ENCODE results near the gene PTPRCAP.

PTPRCAP gene

GRCh38 chr11:67465189-67465510 lies 27.7 kb upstream of the PTPRCAP start:
- no peak overlapping the region for H3K27ac ChIP-seq (ENCODE audit: insufficient read depth, low read depth, low read length, poor library complexity, severe bottlenecking)

DNA sequence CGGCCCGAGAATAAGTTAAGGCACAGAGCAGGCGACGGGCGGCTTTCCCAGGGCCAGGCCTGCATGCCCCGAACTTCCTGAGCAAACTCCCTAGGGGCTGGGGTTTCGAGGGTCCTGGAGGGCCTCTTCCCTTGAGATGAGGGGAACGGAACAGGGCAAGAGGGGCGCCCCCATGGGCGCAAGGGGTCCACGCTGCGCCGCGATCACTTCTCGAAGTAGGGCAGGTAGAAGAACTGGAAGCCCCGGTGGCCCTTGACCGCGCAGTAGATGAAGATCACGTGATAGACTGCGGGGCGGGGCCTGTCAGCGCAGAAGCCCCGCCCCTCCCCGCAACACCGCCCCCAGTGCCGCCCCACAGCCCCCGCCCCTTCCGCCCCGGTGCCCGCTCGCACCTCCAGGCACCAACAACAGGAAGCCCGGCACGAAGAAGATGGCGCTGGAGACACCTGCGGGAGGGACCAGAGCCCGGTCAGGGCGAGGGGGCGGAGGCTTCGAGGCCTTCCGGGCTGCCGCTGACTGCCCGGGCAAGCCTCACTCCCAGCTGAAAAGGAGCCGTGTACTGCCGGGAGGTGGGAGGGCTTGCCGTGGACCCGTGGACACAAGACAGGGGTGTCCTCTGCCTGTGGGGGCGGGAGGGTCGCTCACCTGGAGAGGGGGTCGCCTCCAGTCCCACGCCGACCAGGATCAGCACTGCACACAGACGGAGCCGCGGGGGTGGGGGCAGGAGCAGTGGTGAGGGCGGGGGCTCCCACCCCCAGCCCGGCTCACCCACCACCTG lies 27.1 kb upstream of the PTPRCAP start:
- H3K4me3 ChIP-seq (ENCODE audit: insufficient read depth, low read depth, low read length): peak overlapping the region; percentile 76
- no peaks in the 10 kb centered on the region for H3K27me3 ChIP-seq (ENCODE audit: control insufficient read depth, insufficient read depth, low read length, poor library complexity, severe bottlenecking)
- no peak overlapping the region for H3K27ac ChIP-seq (ENCODE audit: insufficient read depth, low read depth, low read length, poor library complexity, severe bottlenecking)
- WGBS, 2 experiments: 14% methylated on average over 56 of the region's 56 CpGs
- no peaks in the 10 kb centered on the region for H3K9me3 ChIP-seq (ENCODE audit: control insufficient read depth, low read length)
- no peaks in the 10 kb centered on the region for H3K4me1 ChIP-seq (ENCODE audit: control insufficient read depth, insufficient read depth, low read length)
- no peaks in the 10 kb centered on the region for H3K36me3 ChIP-seq (ENCODE audit: control insufficient read depth, insufficient read depth, low read length)

More at GRCh38 chr11:67465189-67465510, 27.7 kb upstream of the PTPRCAP start:
- 59 to 64% methylated on average over 3 of the region's 3 CpGs for WGBS, 2 experiments
- Histone ChIP-seq H3K27me3 (ENCODE audit: control insufficient read depth, insufficient read depth, low read length, poor library complexity, severe bottlenecking) (no peaks in the 10 kb centered on the region), H3K36me3 (ENCODE audit: control insufficient read depth, insufficient read depth, low read length) (no peaks in the 10 kb centered on the region), H3K4me3 (ENCODE audit: insufficient read depth, low read depth, low read length) (peak overlapping the region; percentile 76), H3K4me1 (ENCODE audit: control insufficient read depth, insufficient read depth, low read length) (no peaks in the 10 kb centered on the region), H3K9me3 (ENCODE audit: control insufficient read depth, low read length) (no peaks in the 10 kb centered on the region)

DNA sequence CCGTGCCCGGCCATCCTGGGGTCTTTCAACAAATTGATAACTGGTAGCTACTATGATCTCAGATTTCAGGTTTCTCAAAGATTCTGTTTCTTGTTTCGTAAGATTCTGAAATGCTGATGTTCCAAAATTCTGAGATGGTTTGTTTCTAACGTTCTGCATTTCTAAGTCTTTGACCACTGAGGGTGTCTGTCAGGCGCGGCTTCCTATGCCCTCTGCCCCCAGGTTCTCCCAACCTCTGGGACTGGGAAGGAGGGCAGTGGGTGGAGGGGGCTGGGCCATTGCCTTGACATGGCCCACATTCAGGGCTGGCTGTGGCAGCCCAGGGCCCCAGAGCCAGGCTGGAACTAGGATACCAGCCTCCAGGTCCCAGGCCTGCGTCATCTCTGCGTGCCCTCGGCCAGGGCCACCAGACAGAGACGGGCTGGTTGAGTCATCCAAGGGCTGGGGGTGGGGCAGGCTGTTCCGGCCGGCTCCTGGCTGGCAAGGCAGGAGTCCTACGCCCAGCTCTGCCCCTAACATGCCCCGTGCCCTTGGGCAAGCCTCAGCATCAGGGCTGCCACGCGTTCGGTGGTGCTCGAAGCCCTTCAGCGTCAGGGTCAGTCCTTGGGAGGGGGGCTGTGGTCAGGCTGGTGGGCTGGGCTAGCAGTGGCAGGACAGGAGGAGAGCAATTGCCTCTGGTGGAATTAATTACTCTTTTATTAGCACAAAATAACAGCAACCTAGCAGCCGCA lies 26.4 kb upstream of the PTPRCAP start:
- Histone ChIP-seq H3K9me3 (ENCODE audit: control insufficient read depth, low read length) (no peaks in the 10 kb centered on the region), H3K36me3 (ENCODE audit: control insufficient read depth, insufficient read depth, low read length) (no peaks in the 10 kb centered on the region), H3K4me1 (ENCODE audit: control insufficient read depth, insufficient read depth, low read length) (no peaks in the 10 kb centered on the region), H3K4me3 (ENCODE audit: insufficient read depth, low read depth, low read length) (peak overlapping the region; percentile 76), H3K27ac (ENCODE audit: insufficient read depth, low read depth, low read length, poor library complexity, severe bottlenecking) (no peak overlapping the region), H3K27me3 (ENCODE audit: control insufficient read depth, insufficient read depth, low read length, poor library complexity, severe bottlenecking) (no peaks in the 10 kb centered on the region)
- 90% methylated on average over 20 of the region's 20 CpGs for WGBS, 2 experiments

- Histone ChIP-seq H3K36me3 (ENCODE audit: control insufficient read depth, insufficient read depth, low read length) (no peaks in the 10 kb centered on the region), H3K4me1 (ENCODE audit: control insufficient read depth, insufficient read depth, low read length) (no peaks in the 10 kb centered on the region), H3K27ac (ENCODE audit: insufficient read depth, low read depth, low read length, poor library complexity, severe bottlenecking) (no peak overlapping the region), H3K27me3 (ENCODE audit: control insufficient read depth, insufficient read depth, low read length, poor library complexity, severe bottlenecking) (no peaks in the 10 kb centered on the region), H3K9me3 (ENCODE audit: control insufficient read depth, low read length) (no peaks in the 10 kb centered on the region), H3K4me3 (ENCODE audit: insufficient read depth, low read depth, low read length) (no peak overlapping the region)
- WGBS, 2 experiments: 94 to 97% methylated on average over 10 of the region's 10 CpGs
Measured at GRCh38 chr11:67463186-67463585, 25.7 kb upstream of the PTPRCAP start.

DNA sequence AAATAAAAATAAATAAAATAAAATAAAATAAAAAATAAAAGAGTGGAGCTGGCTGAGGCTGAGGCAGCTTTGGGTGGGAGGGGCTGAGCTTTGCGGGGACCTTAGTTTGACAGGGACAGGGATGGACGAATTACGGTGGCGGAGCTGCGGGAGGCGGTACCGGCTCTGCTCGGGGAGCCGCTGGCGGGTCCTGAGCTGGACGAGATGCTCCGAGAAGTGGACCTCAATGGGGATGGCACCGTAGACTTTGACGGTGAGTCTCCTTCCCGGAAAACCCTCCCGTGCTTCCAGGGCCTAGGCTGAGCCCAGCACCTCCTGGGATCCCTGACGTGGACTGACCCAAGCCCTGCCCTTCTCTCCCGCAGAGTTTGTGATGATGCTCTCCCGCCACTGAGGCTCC lies 20.8 kb upstream of the PTPRCAP start:
- no peaks in the 10 kb centered on the region for H3K27me3 ChIP-seq (ENCODE audit: control insufficient read depth, insufficient read depth, low read length, poor library complexity, severe bottlenecking)
- H3K27ac ChIP-seq (ENCODE audit: insufficient read depth, low read depth, low read length, poor library complexity, severe bottlenecking): no peak overlapping the region
- H3K4me1 ChIP-seq (ENCODE audit: control insufficient read depth, insufficient read depth, low read length): no peaks in the 10 kb centered on the region
- WGBS, 2 experiments: 90 to 91% methylated on average over 19 of the region's 19 CpGs
- H3K36me3 ChIP-seq (ENCODE audit: control insufficient read depth, insufficient read depth, low read length): no peaks in the 10 kb centered on the region
- H3K4me3 ChIP-seq (ENCODE audit: insufficient read depth, low read depth, low read length): no peak overlapping the region
- no peaks in the 10 kb centered on the region for H3K9me3 ChIP-seq (ENCODE audit: control insufficient read depth, low read length)

GRCh38 chr11:67457453-67457852 lies 20.0 kb upstream of the PTPRCAP start:
- no peak overlapping the region for H3K27ac ChIP-seq (ENCODE audit: insufficient read depth, low read depth, low read length, poor library complexity, severe bottlenecking)

DNA sequence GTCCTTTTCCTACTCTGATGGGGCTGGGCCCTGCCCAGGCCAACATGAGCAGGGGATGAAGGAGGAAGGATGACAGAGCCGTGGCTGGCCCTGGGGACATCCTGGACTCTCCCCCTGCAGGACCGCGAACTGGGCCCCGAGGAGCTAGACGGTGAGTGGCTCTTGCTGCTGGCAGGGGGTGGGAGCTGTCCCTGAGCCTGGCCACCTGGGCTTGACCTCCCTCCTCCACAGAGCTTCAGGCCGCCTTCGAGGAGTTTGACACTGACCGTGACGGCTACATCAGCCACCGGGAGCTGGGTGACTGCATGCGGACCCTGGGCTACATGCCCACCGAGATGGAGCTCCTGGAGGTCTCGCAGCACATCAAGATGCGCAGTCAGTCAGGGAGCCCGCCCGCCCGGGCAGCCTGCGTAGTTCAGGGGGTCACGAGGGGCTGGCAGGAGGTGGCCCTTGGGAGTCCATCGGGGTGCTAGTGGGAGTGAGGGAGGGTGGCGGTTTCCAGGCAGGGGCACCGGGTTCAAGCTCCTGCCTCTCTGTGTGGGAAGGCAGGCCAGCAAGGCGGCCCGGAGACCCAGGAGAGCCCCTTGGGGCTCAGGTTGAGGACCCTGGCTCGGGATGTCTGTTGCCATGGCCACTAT lies 18.7 kb upstream of the PTPRCAP start:
- no peaks in the 10 kb centered on the region for H3K36me3 ChIP-seq (ENCODE audit: control insufficient read depth, insufficient read depth, low read length)
- no peaks in the 10 kb centered on the region for H3K4me1 ChIP-seq (ENCODE audit: control insufficient read depth, insufficient read depth, low read length)
- no peaks in the 10 kb centered on the region for H3K9me3 ChIP-seq (ENCODE audit: control insufficient read depth, low read length)
- WGBS, 2 experiments: 91% methylated on average over 25 of the region's 25 CpGs
- no peak overlapping the region for H3K27ac ChIP-seq (ENCODE audit: insufficient read depth, low read depth, low read length, poor library complexity, severe bottlenecking)
- H3K4me3 ChIP-seq (ENCODE audit: insufficient read depth, low read depth, low read length): no peak overlapping the region
- H3K27me3 ChIP-seq (ENCODE audit: control insufficient read depth, insufficient read depth, low read length, poor library complexity, severe bottlenecking): no peaks in the 10 kb centered on the region

More at GRCh38 chr11:67457453-67457852, 20.0 kb upstream of the PTPRCAP start:
- Histone ChIP-seq H3K36me3 (ENCODE audit: control insufficient read depth, insufficient read depth, low read length) (no peaks in the 10 kb centered on the region), H3K9me3 (ENCODE audit: control insufficient read depth, low read length) (no peaks in the 10 kb centered on the region), H3K4me3 (ENCODE audit: insufficient read depth, low read depth, low read length) (no peak overlapping the region), H3K4me1 (ENCODE audit: control insufficient read depth, insufficient read depth, low read length) (no peaks in the 10 kb centered on the region), H3K27me3 (ENCODE audit: control insufficient read depth, insufficient read depth, low read length, poor library complexity, severe bottlenecking) (no peaks in the 10 kb centered on the region)
- WGBS, 2 experiments: 96% methylated on average over 12 of the region's 12 CpGs

DNA sequence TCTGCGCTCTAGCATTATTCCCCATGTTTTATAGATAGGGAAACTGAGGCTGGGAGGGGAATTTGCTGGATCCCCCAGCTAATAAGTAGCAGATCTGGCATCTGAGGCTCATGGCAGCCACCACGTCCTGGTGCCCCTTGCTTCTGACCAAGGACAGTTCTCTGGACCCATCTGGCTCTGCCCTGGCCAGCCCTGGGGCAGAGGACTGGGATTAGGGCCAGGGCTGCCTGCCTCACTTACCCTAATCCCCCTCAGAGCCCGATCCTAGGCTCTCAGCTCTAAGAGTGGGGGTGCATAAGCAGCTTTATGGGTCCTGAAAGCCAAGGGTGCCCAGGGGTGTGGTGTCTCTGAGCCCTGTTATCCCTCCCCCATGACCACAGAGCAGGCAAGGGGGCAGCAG lies 17.6 kb upstream of the PTPRCAP start, which contains the start of gene CABP4:
Gene CABP4, plus strand, starts transcription at position 301 of the 400 bp plus-strand sequence. Its CDS starts 70 bp downstream, at position 371.
- Histone ChIP-seq H3K4me1 (ENCODE audit: control insufficient read depth, insufficient read depth, low read length) (peaks cover 5% of the 10 kb centered on the region), H3K27ac (ENCODE audit: insufficient read depth, low read depth, low read length, poor library complexity, severe bottlenecking) (no peak within 1 kb of the TSS), H3K36me3 (ENCODE audit: control insufficient read depth, insufficient read depth, low read length) (no peaks in the 10 kb centered on the region), H3K27me3 (ENCODE audit: control insufficient read depth, insufficient read depth, low read length, poor library complexity, severe bottlenecking) (no peaks in the 10 kb centered on the region), H3K4me3 (ENCODE audit: insufficient read depth, low read depth, low read length) (no peak within 1 kb of the TSS), H3K9me3 (ENCODE audit: control insufficient read depth, low read length) (no peaks in the 10 kb centered on the region)
- 88 to 90% methylated on average over 3 of the region's 3 CpGs for WGBS, 2 experiments

GRCh38 chr11:67453816-67454732 lies 16.6 kb upstream of the PTPRCAP start:
- Histone ChIP-seq H3K27ac (ENCODE audit: insufficient read depth, low read depth, low read length, poor library complexity, severe bottlenecking) (no peak overlapping the region), H3K4me3 (ENCODE audit: insufficient read depth, low read depth, low read length) (no peak overlapping the region), H3K27me3 (ENCODE audit: control insufficient read depth, insufficient read depth, low read length, poor library complexity, severe bottlenecking) (no peaks in the 10 kb centered on the region), H3K4me1 (ENCODE audit: control insufficient read depth, insufficient read depth, low read length) (peaks cover 5% of the 10 kb centered on the region), H3K9me3 (ENCODE audit: control insufficient read depth, low read length) (no peaks in the 10 kb centered on the region), H3K36me3 (ENCODE audit: control insufficient read depth, insufficient read depth, low read length) (no peaks in the 10 kb centered on the region)
- WGBS, 2 experiments: 92 to 94% methylated on average over 21 of the region's 21 CpGs
